K562 (cell line): ENCODE measurements around the gene SUCNR1. TPM values are rescaled to one million over a fixed set of nuclear protein-coding genes. Genes with fewer than 3 reads are reported as not detected.

Experiments used
- HMGXB4 ChIP-seq: sonication (generic); formaldehyde crosslinking; IDR thresholded peaks from 2 replicates; pipeline ENCODE4 v1.8.1; 2023; ENCODE audit warnings: mild to moderate bottlenecking, missing genetic modification reagents
- HNRNPK ChIP-seq: fragments of 200-400 bp; formaldehyde crosslinking; IDR thresholded peaks from one replicate; pipeline ENCODE4 v1.6.1; 2018; ENCODE audit warnings: mild to moderate bottlenecking, low read depth, low read length; ENCODE audit not compliant: poor library complexity, severe bottlenecking
- L3MBTL2 ChIP-seq: fragments of 450-650 bp; IDR thresholded peaks from 2 replicates; pipeline ENCODE4 v1.6.1; 2016; ENCODE audit warnings: mild to moderate bottlenecking, moderate library complexity
- OTX1 ChIP-seq: fragments of 450-650 bp; formaldehyde crosslinking; IDR thresholded peaks from 2 replicates; pipeline ENCODE4 v1.4.0; 2022; ENCODE audit warnings: mild to moderate bottlenecking
- STAT6 ChIP-seq: sonication (generic); formaldehyde crosslinking; IDR thresholded peaks from 2 replicates; pipeline ENCODE4 v1.8.1; 2023; ENCODE audit warnings: mild to moderate bottlenecking, missing genetic modification reagents
- ZNF592 ChIP-seq: fragments of 450-650 bp; IDR thresholded peaks from 2 replicates; pipeline ENCODE4 v1.6.1; 2017; ENCODE audit warnings: antibody characterized with exemption, mild to moderate bottlenecking
- ZNF696 ChIP-seq: fragments of 250-450 bp; sonication (Bioruptor Pico); conservative IDR thresholded peaks from 2 replicates; pipeline ENCODE4 v1.4.0; 2020; ENCODE audit warnings: mild to moderate bottlenecking, moderate library complexity
- polyA plus RNA-seq, 8 experiments: library from polyadenylated mRNA; depleted of rRNA in 4 of 8; stranded (reverse) in 5 of 8; unstranded in 3 of 8; fragments of >200 nt; fragmentation: Nextera tagmentation in 2 of 8; fragmentation: Illumina TruSeq in 1 of 8; extraction: Ambion mirVana in 2 of 8; extraction: Trizol in 1 of 8; gene quantifications; 2 replicates each; pipeline versions ENCODE4 v1.2.1 to v1.2.3, GENCODE V29; 2011 to 2014; ENCODE audit warnings: inconsistent platforms in 1 of 8, missing spikeins in 1 of 8
- total RNA-seq, 7 experiments: library from RNA; depleted of rRNA in 6 of 7; stranded (reverse); fragments of >200 nt in 6 of 7; fragmentation: Illumina TruSeq in 2 of 7; extraction: Trizol in 2 of 7; gene quantifications; 2 replicates each; pipeline versions ENCODE4 v1.2.1 to v1.2.3, GENCODE V29; 2011 to 2021; ENCODE audit warnings: low replicate concordance in 1 of 7

Gene SUCNR1
- total and polyA plus RNA-seq, 9 of the 15 experiments (the other 6 are each of a cell fraction or from before 2014, with no cell fraction given), result 0.04 to 0.54 (median 0.13) TPM

- TF ChIP-seq STAT6 (CRISPR knock-in tag) (no peak), ZNF592 (peak; percentile 59; the same call in 1 of the 2 replicates), L3MBTL2 (peak; percentile 81), HNRNPK (no peak), ZNF696 (CRISPR knock-in tag) (no peak), OTX1 (CRISPR knock-in tag) (no peak), HMGXB4 (CRISPR knock-in tag) (no peak)
Measured at GRCh38 chr3:151871639-151872468, 1.6 kb upstream of the SUCNR1 start (continued).
